HEK293 (cell line): Measurements from ENCODE around the gene SLC44A1.

Source experiments
- CTCF ChIP-seq: fragments of 450-650 bp; formaldehyde crosslinking; IDR thresholded peaks from 2 replicates; pipeline ENCODE4 v1.5.1; 2016; ENCODE audit warnings: missing biosample characterization, missing genetic modification characterization
- REPIN1 ChIP-seq: fragments of 450-650 bp; formaldehyde crosslinking; IDR thresholded peaks from 2 replicates; pipeline ENCODE4 v1.5.1; 2017; ENCODE audit warnings: missing biosample characterization, missing genetic modification characterization, low read depth
- SETDB1 ChIP-seq: IDR thresholded peaks from one replicate; pipeline ENCODE4 v1.6.1; 2017; ENCODE audit warnings: mild to moderate bottlenecking, low read length, moderate library complexity, mixed read lengths; ENCODE audit not compliant: insufficient read length
- ZNF132 ChIP-seq: fragments of 450-650 bp; formaldehyde crosslinking; IDR thresholded peaks from 2 replicates; pipeline ENCODE4 v1.5.1; 2017; ENCODE audit warnings: missing biosample characterization, missing genetic modification characterization, borderline replicate concordance
- ZNF214 ChIP-seq: fragments of 450-650 bp; formaldehyde crosslinking; IDR thresholded peaks from 2 replicates; pipeline ENCODE4 v1.5.1; 2017; ENCODE audit warnings: missing biosample characterization, mild to moderate bottlenecking, missing genetic modification characterization, borderline replicate concordance
- ZNF423 ChIP-seq: fragments of 450-650 bp; formaldehyde crosslinking; IDR thresholded peaks from 2 replicates; pipeline ENCODE4 v1.5.1; 2016; ENCODE audit warnings: missing biosample characterization, missing genetic modification characterization
- ZNF707 ChIP-seq: fragments of 450-650 bp; formaldehyde crosslinking; IDR thresholded peaks from 2 replicates; pipeline ENCODE4 v1.5.1; 2016; ENCODE audit warnings: missing biosample characterization, missing genetic modification characterization
- ZNF791 ChIP-seq: fragments of 450-650 bp; formaldehyde crosslinking; IDR thresholded peaks from 2 replicates; pipeline ENCODE4 v1.5.1; 2016; ENCODE audit warnings: missing biosample characterization, missing genetic modification characterization
- ZNF837 ChIP-seq: fragments of 450-650 bp; formaldehyde crosslinking; IDR thresholded peaks from 2 replicates; pipeline ENCODE4 v1.5.1; 2016; ENCODE audit warnings: missing biosample characterization, missing genetic modification characterization

GRCh38 chr9:105328872-105329718, 84.6 kb downstream of the SLC44A1 start:
- TF ChIP-seq CTCF (tag by site-specific recombination) (no peak), ZNF707 (tag by site-specific recombination) (no peak), ZNF423 (tag by site-specific recombination) (no peak), SETDB1 (no peak), ZNF837 (tag by site-specific recombination) (no peak), ZNF214 (tag by site-specific recombination) (no peak), ZNF791 (tag by site-specific recombination) (no peak), REPIN1 (tag by site-specific recombination) (no peak), ZNF132 (no peak)
